T-helper 1 cell treated with Interleukin-12 subunit alpha and Interleukin-12 subunit beta and Interleukin-4 antibody, amounts not matched to agents 30 μg/mL and 1 μg/mL, for 36 hours (primary cell): ENCODE measurements around the gene PLXND1.

Experiments
- H3K27ac Mint-ChIP-seq: one replicate; pipeline ENCODE4 v1.8.0; 2021; ENCODE audit warnings: mild to moderate bottlenecking, mixed read lengths
- H3K27me3 Mint-ChIP-seq: one replicate; pipeline ENCODE4 v1.8.0; 2021; ENCODE audit warnings: low read depth, mixed read lengths
- H3K36me3 Mint-ChIP-seq: one replicate; pipeline ENCODE4 v1.8.0; 2021; ENCODE audit warnings: low read depth, mixed read lengths
- H3K4me1 Mint-ChIP-seq: one replicate; pipeline ENCODE4 v1.8.0; 2021; ENCODE audit warnings: low read depth, mixed read lengths
- H3K4me3 Mint-ChIP-seq: one replicate; pipeline ENCODE4 v1.8.0; 2021; ENCODE audit warnings: mild to moderate bottlenecking, moderate library complexity, mixed read lengths
- H3K9me3 Mint-ChIP-seq: one replicate; pipeline ENCODE4 v1.8.0; 2021; ENCODE audit warnings: mixed read lengths

The PLXND1 gene

DNA sequence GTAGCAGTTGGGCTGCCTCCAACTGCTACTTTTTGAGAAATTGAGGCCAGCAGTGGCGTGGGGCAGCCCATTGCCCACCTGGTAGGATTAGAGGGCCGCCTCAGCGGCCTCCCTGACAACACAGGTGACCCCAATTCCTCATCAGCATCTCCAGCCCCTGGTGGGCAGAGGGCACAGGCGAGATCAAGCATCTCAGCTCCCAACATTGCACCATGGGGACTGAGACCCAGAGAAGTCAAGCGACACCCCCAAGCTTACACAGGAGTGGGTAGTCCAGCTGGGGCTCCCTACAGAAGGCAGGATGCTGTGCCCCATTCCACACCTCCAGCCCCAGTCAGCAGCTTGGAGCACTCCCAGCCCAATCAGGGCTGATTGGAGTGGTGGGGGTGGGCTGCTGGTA lies 63.7 kb downstream of the PLXND1 start:
- H3K27ac Mint-ChIP-seq, result no peak overlapping the region
- no peaks in the 10 kb centered on the region for H3K9me3 Mint-ChIP-seq
- no peaks in the 10 kb centered on the region for H3K4me1 Mint-ChIP-seq
- no peak overlapping the region for H3K4me3 Mint-ChIP-seq
- peaks cover 3% of the 10 kb centered on the region for H3K27me3 Mint-ChIP-seq
- no peaks in the 10 kb centered on the region for H3K36me3 Mint-ChIP-seq

DNA sequence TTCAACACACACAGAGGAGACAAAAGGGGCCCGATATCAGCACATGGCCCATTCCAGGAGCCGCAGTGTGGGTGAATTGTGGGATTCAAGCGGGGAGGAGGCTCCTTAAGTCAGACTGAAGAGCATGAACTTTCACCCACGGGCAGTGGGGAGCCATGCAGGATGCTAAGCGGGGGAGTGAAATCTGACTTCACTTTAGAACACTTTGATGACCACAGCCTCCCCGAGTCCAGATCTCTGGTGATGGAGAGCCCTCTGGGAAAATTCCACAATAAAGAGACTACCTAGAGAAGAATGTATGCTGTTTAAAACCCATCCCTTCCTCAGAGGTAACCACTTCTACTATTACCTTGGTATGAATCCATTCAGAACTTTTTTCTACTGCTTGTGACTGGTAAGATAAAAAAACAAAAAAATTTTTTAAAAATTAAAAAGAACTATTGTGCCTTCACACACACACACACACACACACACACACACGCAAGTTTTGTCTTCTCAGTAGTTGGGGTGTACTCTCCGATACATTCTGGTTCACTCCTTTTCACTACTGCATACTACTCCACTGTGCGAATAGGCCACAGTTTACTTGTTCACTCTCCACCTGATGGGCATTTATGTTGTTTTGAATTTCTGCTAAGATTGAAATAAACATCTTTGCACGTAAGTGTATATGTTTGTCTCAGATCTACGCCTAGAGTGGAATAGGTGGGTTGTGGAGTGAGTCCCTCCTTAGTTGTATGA lies 65.5 kb downstream of the PLXND1 start:
- H3K36me3 Mint-ChIP-seq, result no peaks in the 10 kb centered on the region
- no peak overlapping the region for H3K4me3 Mint-ChIP-seq
- no peaks in the 10 kb centered on the region for H3K4me1 Mint-ChIP-seq
- no peaks in the 10 kb centered on the region for H3K9me3 Mint-ChIP-seq
- H3K27ac Mint-ChIP-seq, result no peak overlapping the region
- H3K27me3 Mint-ChIP-seq, result peaks cover 3% of the 10 kb centered on the region

DNA sequence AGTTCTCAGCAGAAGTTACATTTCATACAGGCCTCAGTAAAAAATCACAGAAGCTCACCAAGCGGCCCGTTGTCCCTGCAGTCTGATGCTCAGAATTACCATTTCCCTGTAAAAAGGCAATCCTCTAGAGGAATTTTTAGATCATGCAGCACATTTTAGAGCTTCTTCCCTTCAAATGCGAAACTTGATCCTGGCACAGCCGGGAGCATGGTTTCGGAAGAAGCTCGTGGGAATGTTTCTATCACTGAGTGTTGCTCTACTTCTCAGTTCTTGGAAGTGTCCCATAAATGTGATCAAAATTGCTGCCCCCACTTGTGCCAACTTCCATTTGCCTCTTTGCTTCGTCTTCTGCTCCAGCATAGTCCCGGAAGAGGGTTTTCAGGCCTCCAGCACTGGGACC lies 67.3 kb downstream of the PLXND1 start:
- Mint-ChIP-seq H3K9me3 (no peaks in the 10 kb centered on the region), H3K4me1 (no peaks in the 10 kb centered on the region), H3K4me3 (no peak overlapping the region), H3K36me3 (no peaks in the 10 kb centered on the region), H3K27ac (no peak overlapping the region), H3K27me3 (peaks cover 3% of the 10 kb centered on the region)

DNA sequence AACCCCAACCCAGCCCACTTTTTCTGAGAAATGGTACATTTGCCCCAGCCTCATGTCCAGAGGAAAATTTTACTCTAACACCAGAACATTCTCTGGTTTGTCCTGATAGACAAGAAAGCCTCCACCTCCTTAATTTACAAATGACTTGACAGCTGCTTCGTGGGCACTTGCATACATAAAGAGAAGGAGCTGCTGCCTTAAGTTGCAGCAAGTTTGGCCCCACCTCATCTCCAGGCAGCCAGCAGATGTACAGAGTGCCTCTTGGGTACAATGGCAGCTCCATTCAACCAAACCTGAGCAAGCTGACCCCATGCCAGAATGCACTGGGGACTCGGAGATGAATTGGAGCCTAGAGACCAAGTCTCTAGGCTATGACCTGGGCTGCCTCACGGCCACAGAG lies 69.7 kb downstream of the PLXND1 start:
- H3K27ac Mint-ChIP-seq, result no peak overlapping the region
- H3K36me3 Mint-ChIP-seq, result no peaks in the 10 kb centered on the region
- peaks cover 3% of the 10 kb centered on the region for H3K27me3 Mint-ChIP-seq
- no peaks in the 10 kb centered on the region for H3K9me3 Mint-ChIP-seq
- H3K4me1 Mint-ChIP-seq, result no peaks in the 10 kb centered on the region
- no peak overlapping the region for H3K4me3 Mint-ChIP-seq

DNA sequence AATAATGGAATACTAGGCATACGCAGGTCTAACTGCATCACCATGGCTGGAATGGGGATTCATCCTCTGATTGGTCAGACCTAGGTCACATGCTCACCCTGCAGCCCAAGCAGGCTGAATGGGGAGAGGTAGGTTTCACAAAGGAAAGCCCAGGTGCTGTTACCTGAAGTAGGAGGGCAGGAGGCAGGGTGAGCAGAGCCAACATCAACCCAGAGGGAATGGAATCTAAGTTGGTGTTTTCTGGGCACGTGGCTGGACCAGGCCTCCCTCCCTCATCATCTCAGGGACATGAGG lies 70.2 kb downstream of the PLXND1 start:
- no peak overlapping the region for H3K27ac Mint-ChIP-seq

DNA sequence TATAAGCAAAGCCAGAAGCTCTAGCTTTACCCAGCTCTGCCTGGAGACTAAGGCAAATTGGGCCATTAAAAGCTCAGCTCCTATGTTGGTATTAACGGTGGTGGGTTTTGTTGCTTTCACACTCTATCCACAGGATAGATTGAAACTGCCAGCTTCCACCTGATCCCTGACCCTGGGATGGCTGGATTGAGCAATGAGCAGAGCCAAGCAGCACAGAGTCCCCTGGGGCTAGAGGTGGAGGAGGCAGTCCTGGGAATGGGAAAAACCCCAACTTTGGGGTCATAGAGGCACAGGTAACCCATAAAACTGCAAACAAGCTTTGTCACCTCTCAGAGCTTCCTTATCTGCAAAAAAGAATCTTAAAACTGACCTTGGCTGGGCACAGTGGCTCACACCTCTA lies 71.4 kb downstream of the PLXND1 start:
- no peaks in the 10 kb centered on the region for H3K36me3 Mint-ChIP-seq

More for the DNA sequence above, 70.2 kb downstream of the PLXND1 start:
- peaks cover 2% of the 10 kb centered on the region for H3K27me3 Mint-ChIP-seq
- H3K4me1 Mint-ChIP-seq, result no peaks in the 10 kb centered on the region
- H3K36me3 Mint-ChIP-seq, result no peaks in the 10 kb centered on the region
- H3K4me3 Mint-ChIP-seq, result no peak overlapping the region
- H3K9me3 Mint-ChIP-seq, result no peaks in the 10 kb centered on the region

DNA sequence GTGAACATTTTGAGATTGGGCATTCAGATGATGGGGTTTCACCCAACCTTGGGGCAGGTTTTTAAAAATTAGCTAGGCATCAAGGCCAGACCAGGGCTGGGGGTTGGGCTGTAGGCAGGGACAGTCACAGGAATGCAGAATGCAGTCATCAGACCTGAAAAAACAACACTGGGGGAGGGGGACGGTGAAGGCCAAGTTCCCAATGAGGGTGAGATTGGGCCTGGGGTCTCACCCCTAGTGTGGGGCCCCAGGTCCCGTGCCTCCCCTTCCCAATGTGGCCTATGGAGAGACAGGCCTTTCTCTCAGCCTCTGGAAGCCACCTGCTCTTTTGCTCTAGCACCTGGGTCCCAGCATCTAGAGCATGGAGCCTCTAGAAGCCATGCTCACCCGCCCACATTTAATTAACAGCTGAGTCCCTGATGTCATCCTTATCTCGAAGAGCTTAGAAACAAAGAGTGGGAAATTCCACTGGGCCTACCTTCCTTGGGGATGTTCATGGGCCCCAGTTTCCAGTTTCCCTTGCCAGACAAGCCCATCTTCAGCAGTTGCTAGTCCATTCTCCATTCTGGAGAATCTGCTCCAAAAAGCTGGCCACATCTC lies 71.9 kb downstream of the PLXND1 start:
- Mint-ChIP-seq H3K9me3 (no peaks in the 10 kb centered on the region), H3K27ac (no peak overlapping the region), H3K4me3 (no peak overlapping the region), H3K4me1 (no peaks in the 10 kb centered on the region), H3K36me3 (no peaks in the 10 kb centered on the region), H3K27me3 (no peaks in the 10 kb centered on the region)

More for the DNA sequence above, 71.4 kb downstream of the PLXND1 start:
- no peaks in the 10 kb centered on the region for H3K4me1 Mint-ChIP-seq
- no peak overlapping the region for H3K4me3 Mint-ChIP-seq
- H3K27me3 Mint-ChIP-seq, result no peaks in the 10 kb centered on the region
- H3K27ac Mint-ChIP-seq, result no peak overlapping the region
- no peaks in the 10 kb centered on the region for H3K9me3 Mint-ChIP-seq

DNA sequence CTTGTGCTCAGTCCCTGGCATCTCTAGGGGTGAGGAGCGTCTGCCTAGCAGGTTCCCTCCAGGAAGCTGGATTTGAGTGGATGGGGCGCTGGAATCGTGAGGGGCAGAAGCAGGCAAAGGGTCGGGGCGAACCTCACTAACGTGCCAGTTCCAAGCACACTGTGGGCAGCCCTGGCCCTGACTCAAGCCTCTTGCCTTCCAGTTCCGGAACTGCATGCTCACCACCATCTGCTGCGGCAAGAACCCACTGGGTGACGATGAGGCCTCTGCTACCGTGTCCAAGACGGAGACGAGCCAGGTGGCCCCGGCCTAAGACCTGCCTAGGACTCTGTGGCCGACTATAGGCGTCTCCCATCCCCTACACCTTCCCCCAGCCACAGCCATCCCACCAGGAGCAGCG lies 73.1 kb downstream of the PLXND1 start:
- no peaks in the 10 kb centered on the region for H3K27me3 Mint-ChIP-seq
- H3K27ac Mint-ChIP-seq, result no peak overlapping the region
- H3K4me1 Mint-ChIP-seq, result no peaks in the 10 kb centered on the region
- H3K36me3 Mint-ChIP-seq, result no peaks in the 10 kb centered on the region
- H3K4me3 Mint-ChIP-seq, result no peak overlapping the region
- H3K9me3 Mint-ChIP-seq, result no peaks in the 10 kb centered on the region

DNA sequence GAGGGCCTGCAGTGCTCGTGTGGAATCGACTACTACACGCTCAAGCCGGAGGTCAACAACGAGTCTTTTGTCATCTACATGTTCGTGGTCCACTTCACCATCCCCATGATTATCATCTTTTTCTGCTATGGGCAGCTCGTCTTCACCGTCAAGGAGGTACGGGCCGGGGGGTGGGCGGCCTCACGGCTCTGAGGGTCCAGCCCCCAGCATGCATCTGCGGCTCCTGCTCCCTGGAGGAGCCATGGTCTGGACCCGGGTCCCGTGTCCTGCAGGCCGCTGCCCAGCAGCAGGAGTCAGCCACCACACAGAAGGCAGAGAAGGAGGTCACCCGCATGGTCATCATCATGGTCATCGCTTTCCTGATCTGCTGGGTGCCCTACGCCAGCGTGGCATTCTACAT lies 74.2 kb downstream of the PLXND1 start:
- Mint-ChIP-seq H3K36me3 (no peaks in the 10 kb centered on the region), H3K4me1 (no peaks in the 10 kb centered on the region), H3K27ac (no peak overlapping the region), H3K27me3 (no peaks in the 10 kb centered on the region), H3K9me3 (no peaks in the 10 kb centered on the region), H3K4me3 (no peak overlapping the region)

DNA sequence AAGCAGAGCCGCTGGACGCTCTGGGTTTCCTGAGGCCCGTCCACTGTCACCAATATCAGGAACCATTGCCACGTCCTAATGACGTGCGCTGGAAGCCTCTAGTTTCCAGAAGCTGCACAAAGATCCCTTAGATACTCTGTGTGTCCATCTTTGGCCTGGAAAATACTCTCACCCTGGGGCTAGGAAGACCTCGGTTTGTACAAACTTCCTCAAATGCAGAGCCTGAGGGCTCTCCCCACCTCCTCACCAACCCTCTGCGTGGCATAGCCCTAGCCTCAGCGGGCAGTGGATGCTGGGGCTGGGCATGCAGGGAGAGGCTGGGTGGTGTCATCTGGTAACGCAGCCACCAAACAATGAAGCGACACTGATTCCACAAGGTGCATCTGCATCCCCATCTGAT lies 74.8 kb downstream of the PLXND1 start:
- Mint-ChIP-seq H3K4me3 (no peak overlapping the region), H3K9me3 (no peaks in the 10 kb centered on the region), H3K36me3 (no peaks in the 10 kb centered on the region), H3K27me3 (no peaks in the 10 kb centered on the region), H3K27ac (no peak overlapping the region), H3K4me1 (no peaks in the 10 kb centered on the region)

DNA sequence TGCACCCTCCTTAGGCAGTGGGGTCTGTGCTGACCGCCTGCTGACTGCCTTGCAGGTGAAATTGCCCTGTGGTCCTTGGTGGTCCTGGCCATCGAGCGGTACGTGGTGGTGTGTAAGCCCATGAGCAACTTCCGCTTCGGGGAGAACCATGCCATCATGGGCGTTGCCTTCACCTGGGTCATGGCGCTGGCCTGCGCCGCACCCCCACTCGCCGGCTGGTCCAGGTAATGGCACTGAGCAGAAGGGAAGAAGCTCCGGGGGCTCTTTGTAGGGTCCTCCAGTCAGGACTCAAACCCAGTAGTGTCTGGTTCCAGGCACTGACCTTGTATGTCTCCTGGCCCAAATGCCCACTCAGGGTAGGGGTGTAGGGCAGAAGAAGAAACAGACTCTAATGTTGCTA lies 75.7 kb downstream of the PLXND1 start:
- Mint-ChIP-seq H3K4me3 (no peak overlapping the region), H3K27ac (no peak overlapping the region), H3K36me3 (no peaks in the 10 kb centered on the region), H3K9me3 (no peaks in the 10 kb centered on the region), H3K4me1 (no peaks in the 10 kb centered on the region), H3K27me3 (no peaks in the 10 kb centered on the region)

DNA sequence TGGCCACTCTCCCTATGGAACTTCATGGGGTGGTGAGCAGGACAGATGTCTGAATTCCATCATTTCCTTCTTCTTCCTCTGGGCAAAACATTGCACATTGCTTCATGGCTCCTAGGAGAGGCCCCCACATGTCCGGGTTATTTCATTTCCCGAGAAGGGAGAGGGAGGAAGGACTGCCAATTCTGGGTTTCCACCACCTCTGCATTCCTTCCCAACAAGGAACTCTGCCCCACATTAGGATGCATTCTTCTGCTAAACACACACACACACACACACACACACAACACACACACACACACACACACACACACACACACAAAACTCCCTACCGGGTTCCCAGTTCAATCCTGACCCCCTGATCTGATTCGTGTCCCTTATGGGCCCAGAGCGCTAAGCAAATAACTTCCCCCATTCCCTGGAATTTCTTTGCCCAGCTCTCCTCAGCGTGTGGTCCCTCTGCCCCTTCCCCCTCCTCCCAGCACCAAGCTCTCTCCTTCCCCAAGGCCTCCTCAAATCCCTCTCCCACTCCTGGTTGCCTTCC lies 76.2 kb downstream of the PLXND1 start:
- H3K9me3 Mint-ChIP-seq, result no peaks in the 10 kb centered on the region
- no peaks in the 10 kb centered on the region for H3K36me3 Mint-ChIP-seq
- no peak overlapping the region for H3K27ac Mint-ChIP-seq
- H3K27me3 Mint-ChIP-seq, result no peaks in the 10 kb centered on the region
- H3K4me3 Mint-ChIP-seq, result no peak overlapping the region
- H3K4me1 Mint-ChIP-seq, result no peaks in the 10 kb centered on the region

DNA sequence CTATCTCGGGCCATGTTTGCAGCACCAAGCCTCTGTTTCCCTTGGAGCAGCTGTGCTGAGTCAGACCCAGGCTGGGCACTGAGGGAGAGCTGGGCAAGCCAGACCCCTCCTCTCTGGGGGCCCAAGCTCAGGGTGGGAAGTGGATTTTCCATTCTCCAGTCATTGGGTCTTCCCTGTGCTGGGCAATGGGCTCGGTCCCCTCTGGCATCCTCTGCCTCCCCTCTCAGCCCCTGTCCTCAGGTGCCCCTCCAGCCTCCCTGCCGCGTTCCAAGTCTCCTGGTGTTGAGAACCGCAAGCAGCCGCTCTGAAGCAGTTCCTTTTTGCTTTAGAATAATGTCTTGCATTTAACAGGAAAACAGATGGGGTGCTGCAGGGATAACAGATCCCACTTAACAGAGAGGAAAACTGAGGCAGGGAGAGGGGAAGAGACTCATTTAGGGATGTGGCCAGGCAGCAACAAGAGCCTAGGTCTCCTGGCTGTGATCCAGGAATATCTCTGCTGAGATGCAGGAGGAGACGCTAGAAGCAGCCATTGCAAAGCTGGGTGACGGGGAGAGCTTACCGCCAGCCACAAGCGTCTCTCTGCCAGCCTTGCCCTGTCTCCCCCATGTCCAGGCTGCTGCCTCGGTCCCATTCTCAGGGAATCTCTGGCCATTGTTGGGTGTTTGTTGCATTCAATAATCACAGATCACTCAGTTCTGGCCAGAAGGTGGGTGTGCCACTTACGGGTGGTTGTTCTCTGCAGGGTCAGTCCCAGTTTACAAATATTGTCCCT lies 76.9 kb downstream of the PLXND1 start:
- H3K4me3 Mint-ChIP-seq, result no peak overlapping the region
- no peaks in the 10 kb centered on the region for H3K9me3 Mint-ChIP-seq
- no peaks in the 10 kb centered on the region for H3K27me3 Mint-ChIP-seq
- no peaks in the 10 kb centered on the region for H3K4me1 Mint-ChIP-seq
- no peaks in the 10 kb centered on the region for H3K36me3 Mint-ChIP-seq
- H3K27ac Mint-ChIP-seq, result no peak overlapping the region

DNA sequence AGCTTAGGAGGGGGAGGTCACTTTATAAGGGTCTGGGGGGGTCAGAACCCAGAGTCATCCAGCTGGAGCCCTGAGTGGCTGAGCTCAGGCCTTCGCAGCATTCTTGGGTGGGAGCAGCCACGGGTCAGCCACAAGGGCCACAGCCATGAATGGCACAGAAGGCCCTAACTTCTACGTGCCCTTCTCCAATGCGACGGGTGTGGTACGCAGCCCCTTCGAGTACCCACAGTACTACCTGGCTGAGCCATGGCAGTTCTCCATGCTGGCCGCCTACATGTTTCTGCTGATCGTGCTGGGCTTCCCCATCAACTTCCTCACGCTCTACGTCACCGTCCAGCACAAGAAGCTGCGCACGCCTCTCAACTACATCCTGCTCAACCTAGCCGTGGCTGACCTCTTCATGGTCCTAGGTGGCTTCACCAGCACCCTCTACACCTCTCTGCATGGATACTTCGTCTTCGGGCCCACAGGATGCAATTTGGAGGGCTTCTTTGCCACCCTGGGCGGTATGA lies 77.8 kb downstream of the PLXND1 start, which contains the start of gene RHO:
Gene RHO, plus strand, starts transcription at position 51 of the 512 bp plus-strand sequence. Its CDS starts 95 bp downstream, at position 146.
- Mint-ChIP-seq H3K9me3 (no peaks in the 10 kb centered on the region), H3K27me3 (no peaks in the 10 kb centered on the region), H3K27ac (no peak within 1 kb of the TSS), H3K4me3 (no peak within 1 kb of the TSS), H3K36me3 (no peaks in the 10 kb centered on the region), H3K4me1 (no peaks in the 10 kb centered on the region)

DNA sequence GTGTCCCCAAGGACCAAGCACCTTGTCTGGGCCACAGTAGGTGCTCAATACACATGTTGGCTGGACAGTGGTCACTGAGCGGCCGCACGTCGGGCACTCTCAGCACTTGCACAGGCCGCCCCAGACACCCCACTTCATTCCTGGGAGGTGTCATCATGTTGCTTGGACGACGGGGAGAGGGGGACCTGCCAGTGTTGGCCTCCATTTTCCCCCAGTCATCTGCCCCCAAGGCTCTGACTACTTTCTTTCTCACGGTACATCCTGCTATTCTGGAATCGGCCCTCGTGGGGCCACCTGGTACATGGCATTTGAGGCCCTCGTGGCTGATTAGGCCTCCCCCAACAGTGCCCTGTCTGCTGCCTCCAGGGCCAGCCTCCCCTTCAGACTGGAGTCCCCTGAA lies 79.2 kb downstream of the PLXND1 start:
- Mint-ChIP-seq H3K4me1 (no peaks in the 10 kb centered on the region), H3K36me3 (no peaks in the 10 kb centered on the region), H3K9me3 (no peaks in the 10 kb centered on the region), H3K27ac (no peak overlapping the region), H3K4me3 (no peak overlapping the region), H3K27me3 (no peaks in the 10 kb centered on the region)
